Loucy (cell line): ENCODE measurements around the gene CDYL2.

ENCODE experiments used
- H2AFZ ChIP-seq: fragments of 200-600 bp; sonication (generic); 2 replicates; pipeline ENCODE4 v1.6.0; 2016; ENCODE audit warnings: antibody characterized with exemption, mild to moderate bottlenecking, low read length, moderate library complexity
- H3F3A ChIP-seq: fragments of 200-600 bp; 2 replicates; pipeline ENCODE4 v1.6.0; 2016; ENCODE audit warnings: antibody characterized with exemption, low read depth, mild to moderate bottlenecking
- H3K27me3 ChIP-seq: fragments of 200-600 bp; sonication (generic); 2 replicates; pipeline ENCODE4 v1.6.1; 2014; ENCODE audit warnings: low read length, mild to moderate bottlenecking; ENCODE audit not compliant: insufficient read depth, poor library complexity, severe bottlenecking
- H3K36me3 ChIP-seq: fragments of 200-600 bp; sonication (generic); 2 replicates; pipeline ENCODE4 v1.6.1; 2016; ENCODE audit warnings: low read length; ENCODE audit not compliant: insufficient read depth
- H3K4me1 ChIP-seq: fragments of 200-600 bp; sonication (generic); 2 replicates; pipeline ENCODE4 v1.5.1; 2014; ENCODE audit warnings: low read length, mild to moderate bottlenecking; ENCODE audit not compliant: insufficient read depth, poor library complexity, severe bottlenecking
- H3K4me2 ChIP-seq: fragments of 200-600 bp; sonication (generic); 2 replicates; pipeline ENCODE4 v1.6.0; 2014; ENCODE audit warnings: antibody characterized with exemption, low read length, low read depth, mild to moderate bottlenecking; ENCODE audit not compliant: poor library complexity, severe bottlenecking
- H3K4me3 ChIP-seq: fragments of 200-600 bp; sonication (generic); 2 replicates; pipeline ENCODE4 v1.5.1; 2014; ENCODE audit warnings: low read length, mild to moderate bottlenecking, mixed read lengths; ENCODE audit not compliant: poor library complexity, severe bottlenecking
- H3K79me2 ChIP-seq: fragments of 200-600 bp; sonication (generic); 2 replicates; pipeline ENCODE4 v1.6.1; 2014; ENCODE audit warnings: low read length; ENCODE audit not compliant: insufficient read depth
- H3K9ac ChIP-seq: fragments of 200-600 bp; sonication (generic); 2 replicates; pipeline ENCODE4 v1.6.0; 2014; ENCODE audit warnings: mild to moderate bottlenecking, low read depth, low read length, moderate library complexity; ENCODE audit not compliant: poor library complexity, severe bottlenecking
- H3K9me2 ChIP-seq: fragments of 200-600 bp; sonication (generic); replicated peaks from 2 replicates; pipeline ENCODE4 v1.6.1; 2016; ENCODE audit warnings: low read depth, low read length, mixed read lengths
- H3K9me3 ChIP-seq: fragments of 200-600 bp; sonication (generic); 2 replicates; pipeline ENCODE4 v1.6.1; 2014; ENCODE audit warnings: mild to moderate bottlenecking, antibody characterized with exemption, low read length, low read depth; ENCODE audit not compliant: insufficient read depth
- H4K20me1 ChIP-seq: fragments of 200-600 bp; sonication (generic); 2 replicates; pipeline ENCODE4 v1.6.0; 2014; ENCODE audit warnings: antibody characterized with exemption, low read length, mild to moderate bottlenecking; ENCODE audit not compliant: insufficient read depth, poor library complexity, severe bottlenecking
- CTCF ChIP-seq: fragments of 200-600 bp; sonication (generic); conservative IDR thresholded peaks from 2 replicates; pipeline ENCODE4 v1.5.1; 2014; ENCODE audit warnings: mild to moderate bottlenecking, antibody characterized with exemption, low read length
- EZH2phosphoT487 ChIP-seq: fragments of 200-600 bp; IDR thresholded peaks from 2 replicates; pipeline ENCODE4 v1.6.1; 2018; ENCODE audit warnings: antibody characterized with exemption, mild to moderate bottlenecking, moderate library complexity, borderline replicate concordance

Gene CDYL2

GRCh38 chr16:80667251-80667560, 137.2 kb downstream of the CDYL2 start:
- Histone ChIP-seq H3K4me2 (no peak overlapping the region), H3K4me1 (peaks cover 5% of the 10 kb centered on the region), H3K36me3 (peaks cover 7% of the 10 kb centered on the region; the same call in 1 of the 2 replicates), H3K79me2 (peaks cover 2% of the 10 kb centered on the region; the same call in 1 of the 2 replicates), H3K4me3 (no peak overlapping the region), H4K20me1 (no peaks in the 10 kb centered on the region), H3K27me3 (no peaks in the 10 kb centered on the region), H3K9ac (no peak overlapping the region), H3F3A (no peaks in the 10 kb centered on the region), H3K9me2 (no peaks in the 10 kb centered on the region), H2AFZ (no peak overlapping the region), H3K9me3 (no peaks in the 10 kb centered on the region)
- TF ChIP-seq EZH2phosphoT487 (no peak), CTCF (no peak)

- TF ChIP-seq CTCF (no peak), EZH2phosphoT487 (no peak)
- Histone ChIP-seq H3K9ac (no peak overlapping the region), H3K36me3 (peaks cover 7% of the 10 kb centered on the region; the same call in 1 of the 2 replicates), H3K4me3 (no peak overlapping the region), H3K27me3 (no peaks in the 10 kb centered on the region), H3K4me2 (no peak overlapping the region), H3K9me2 (no peaks in the 10 kb centered on the region), H3K9me3 (no peaks in the 10 kb centered on the region), H3K79me2 (peaks cover 4% of the 10 kb centered on the region; the same call in 1 of the 2 replicates), H2AFZ (no peak overlapping the region), H3K4me1 (peaks cover 4% of the 10 kb centered on the region), H3F3A (no peaks in the 10 kb centered on the region), H4K20me1 (no peaks in the 10 kb centered on the region)
These were observed 137.8 kb downstream of the CDYL2 start for GRCh38 chr16:80666378-80667250.

GRCh38 chr16:80665356-80665755, 139.0 kb downstream of the CDYL2 start:
- Histone ChIP-seq H3K79me2 (peaks cover 12% of the 10 kb centered on the region; the same call in 1 of the 2 replicates), H3K9me2 (no peaks in the 10 kb centered on the region), H3F3A (no peaks in the 10 kb centered on the region), H3K9ac (no peak overlapping the region), H3K4me2 (no peak overlapping the region), H3K27me3 (no peaks in the 10 kb centered on the region), H3K4me3 (no peak overlapping the region), H3K4me1 (peaks cover 10% of the 10 kb centered on the region), H3K36me3 (peaks cover 3% of the 10 kb centered on the region; the same call in 1 of the 2 replicates), H4K20me1 (no peaks in the 10 kb centered on the region), H2AFZ (no peak overlapping the region), H3K9me3 (peaks cover 2% of the 10 kb centered on the region; the same call in 1 of the 2 replicates)
- TF ChIP-seq EZH2phosphoT487 (no peak), CTCF (no peak)
